Hematopoietic multipotent progenitor cell treated with erythropoietin and hydrocortisone succinate and interleukin-3 and kit ligand, for 17 days (in vitro differentiated cells): Measurements from ENCODE around the gene MAF.

Source experiments
- DNase-seq: peaks from one replicate; pipeline ENCODE4 v3.0.0-alpha.2; 2015; ENCODE audit warnings: low spot score

Gene MAF

GRCh38 chr16:79600638-79601091 is at the start of gene MAF:
MAF (minus strand) TSS chr16:79600737; CDS start chr16:79599902, 835 bp downstream.
- DNase-seq, result no peak

GRCh38 chr16:79648826-79649225 is 48.3 kb upstream of the MAF start:
- no peak for DNase-seq

GRCh38 chr16:79647586-79647985 is 47.0 kb upstream of the MAF start:
- no peak for DNase-seq

- no peak for DNase-seq
Observed at GRCh38 chr16:79645701-79646100, 45.2 kb upstream of the MAF start.

GRCh38 chr16:79644971-79645667 is 44.6 kb upstream of the MAF start:
- DNase-seq, result no peak

GRCh38 chr16:79642652-79643051 is 42.1 kb upstream of the MAF start:
- no peak for DNase-seq

GRCh38 chr16:79640513-79641360 is 40.2 kb upstream of the MAF start:
- DNase-seq, result no peak

- no peak for DNase-seq
Observed at GRCh38 chr16:79639576-79640311, 39.2 kb upstream of the MAF start.

- DNase-seq, result no peak
Observed at GRCh38 chr16:79638386-79638785, 37.8 kb upstream of the MAF start.

GRCh38 chr16:79635488-79635887 is 35.0 kb upstream of the MAF start:
- no peak for DNase-seq

GRCh38 chr16:79634298-79634697 is 33.8 kb upstream of the MAF start:
- DNase-seq, result no peak

GRCh38 chr16:79632289-79632688 is 31.8 kb upstream of the MAF start:
- no peak for DNase-seq

GRCh38 chr16:79628988-79629387 is 28.5 kb upstream of the MAF start:
- DNase-seq, result no peak

GRCh38 chr16:79628501-79628975 is 28.0 kb upstream of the MAF start:
- DNase-seq, result no peak

GRCh38 chr16:79627092-79627491 is 26.6 kb upstream of the MAF start:
- DNase-seq, result no peak

GRCh38 chr16:79625738-79626137 is 25.2 kb upstream of the MAF start:
- DNase-seq, result no peak

- no peak for DNase-seq
Observed at GRCh38 chr16:79623824-79624223, 23.3 kb upstream of the MAF start.

- no peak for DNase-seq
Observed at GRCh38 chr16:79623062-79623461, 22.5 kb upstream of the MAF start.

- DNase-seq, result no peak
Observed at GRCh38 chr16:79621027-79621426, 20.5 kb upstream of the MAF start.

GRCh38 chr16:79618692-79619050 is 18.1 kb upstream of the MAF start:
- no peak for DNase-seq

- DNase-seq, result no peak
Observed at GRCh38 chr16:79618041-79618691, 17.6 kb upstream of the MAF start.

- DNase-seq, result no peak
Observed at GRCh38 chr16:79613009-79613408, 12.5 kb upstream of the MAF start.
